CD14-positive monocyte (primary cell): ENCODE data around the gene PPP2R3C. TPM values are rescaled to one million over a fixed set of nuclear protein-coding genes. Genes with fewer than 3 reads are reported as not detected.

Experiments
- DNase-seq, 3 donors: peaks; one replicate each; pipeline ENCODE4 v3.0.0-alpha.2; 2011 to 2022
- H2AFZ ChIP-seq: 2 replicates; pipeline ENCODE4 v1.6.0; 2012; ENCODE audit warnings: mild to moderate bottlenecking, low read depth, low read length, inconsistent platforms; ENCODE audit not compliant: insufficient read depth, poor library complexity, severe bottlenecking
- H3K27ac ChIP-seq, 2 donors: 1 replicate in 1 of 2; 2 replicates in 1 of 2; pipeline ENCODE4 v1.5.1; 2012 to 2013; ENCODE audit warnings: low read length in 2 of 2, control low read depth in 1 of 2, inconsistent platforms in 1 of 2, low read depth in 1 of 2, mild to moderate bottlenecking in 1 of 2
- H3K27me3 ChIP-seq, 2 donors: one replicate each; pipeline versions ENCODE4 v1.6.0 to v1.6.1; 2011 to 2013; ENCODE audit warnings: low read length in 2 of 2; ENCODE audit not compliant: control insufficient read depth in 2 of 2, insufficient read depth in 2 of 2
- H3K36me3 ChIP-seq, 2 donors: replicated peaks in 1 of 2; 1 replicate in 1 of 2; 2 replicates in 1 of 2; pipeline versions ENCODE4 v1.5.1 to v1.6.1; 2012 to 2013; ENCODE audit warnings: low read length in 2 of 2, control low read depth in 1 of 2, inconsistent platforms in 1 of 2, mild to moderate bottlenecking in 1 of 2; ENCODE audit not compliant: insufficient read depth in 2 of 2, control insufficient read depth in 1 of 2
- H3K4me1 ChIP-seq, 2 donors: 1 replicate in 1 of 2; 2 replicates in 1 of 2; pipeline versions ENCODE4 v1.5.1 to v1.6.1; 2012 to 2013; ENCODE audit warnings: low read length in 2 of 2, control low read depth in 1 of 2, inconsistent platforms in 1 of 2, mild to moderate bottlenecking in 1 of 2, moderate library complexity in 1 of 2; ENCODE audit not compliant: insufficient read depth in 2 of 2, control insufficient read depth in 1 of 2
- H3K4me2 ChIP-seq: replicated peaks from 2 replicates; pipeline ENCODE3; 2012; ENCODE audit warnings: low read length, moderate library complexity, mild to moderate bottlenecking; ENCODE audit not compliant: poor library complexity, severe bottlenecking; ENCODE audit errors: extremely low read depth
- H3K4me3 ChIP-seq, 3 experiments: fragments of 200-600 bp in 1 of 3; sonication (generic) in 1 of 3; replicated peaks in 1 of 3; 1 replicate in 2 of 3; 2 replicates in 1 of 3; pipeline ENCODE4 v1.5.1; 2011 to 2013; ENCODE audit warnings: low read length in 3 of 3, mild to moderate bottlenecking in 3 of 3, control low read depth in 2 of 3, low read depth in 2 of 3, inconsistent platforms in 1 of 3, moderate library complexity in 1 of 3
- H3K79me2 ChIP-seq: 2 replicates; pipeline ENCODE4 v1.6.0; 2012; ENCODE audit warnings: mild to moderate bottlenecking, control low read depth, inconsistent platforms, low read length, moderate library complexity; ENCODE audit not compliant: insufficient read depth
- H3K9ac ChIP-seq: 2 replicates; pipeline ENCODE4 v1.6.0; 2017; ENCODE audit warnings: low read length, mild to moderate bottlenecking; ENCODE audit not compliant: insufficient read depth, poor library complexity, severe bottlenecking
- H3K9me3 ChIP-seq, 2 donors: replicated peaks in 1 of 2; 1 replicate in 1 of 2; 2 replicates in 1 of 2; pipeline versions ENCODE4 v1.5.1 to v1.6.1; 2012 to 2013; ENCODE audit warnings: low read length in 2 of 2, control low read depth in 1 of 2; ENCODE audit not compliant: control insufficient read depth in 1 of 2, insufficient read depth in 1 of 2
- H4K20me1 ChIP-seq: 2 replicates; pipeline ENCODE4 v1.6.0; 2012; ENCODE audit warnings: mild to moderate bottlenecking, low read length, control low read depth, moderate library complexity; ENCODE audit not compliant: insufficient read depth
- H3K27ac Mint-ChIP-seq, 7 donors: one replicate each; pipeline ENCODE4 v1.8.0; 2020; ENCODE audit warnings: mild to moderate bottlenecking in 7 of 7, mixed read lengths in 7 of 7, moderate library complexity in 6 of 7, inconsistent platforms in 2 of 7
- H3K27me3 Mint-ChIP-seq, 3 donors: one replicate each; pipeline ENCODE4 v1.8.0; 2021 to 2022; ENCODE audit warnings: low read depth in 3 of 3, mild to moderate bottlenecking in 3 of 3, mixed read lengths in 3 of 3, moderate library complexity in 3 of 3, inconsistent platforms in 1 of 3
- H3K36me3 Mint-ChIP-seq, 2 donors: one replicate each; pipeline ENCODE4 v1.8.0; 2020; ENCODE audit warnings: mixed read lengths in 2 of 2, inconsistent platforms in 1 of 2, mild to moderate bottlenecking in 1 of 2
- H3K4me1 Mint-ChIP-seq: one replicate; pipeline ENCODE4 v1.8.0; 2020; ENCODE audit warnings: mild to moderate bottlenecking, mixed read lengths
- H3K4me3 Mint-ChIP-seq, 2 donors: one replicate each; pipeline ENCODE4 v1.8.0; 2020; ENCODE audit warnings: mild to moderate bottlenecking in 2 of 2, mixed read lengths in 2 of 2, moderate library complexity in 1 of 2
- H3K9me3 Mint-ChIP-seq, 7 donors: one replicate each; pipeline ENCODE4 v1.8.0; 2020 to 2022; ENCODE audit warnings: mixed read lengths in 7 of 7, mild to moderate bottlenecking in 6 of 7, moderate library complexity in 6 of 7, inconsistent platforms in 2 of 7
- CTCF ChIP-seq: fragments of 200-600 bp; IDR thresholded peaks from one replicate; pipeline ENCODE4 v1.8.0; 2022; ENCODE audit warnings: antibody characterized with exemption, mild to moderate bottlenecking
- WGBS: methylation state at CpG from one replicate; pipeline ENCODE4 v1.1.5; 2013; ENCODE audit warnings: missing lambda C conversion rate; ENCODE audit not compliant: insufficient coverage; 5-methylcytosine and 5-hydroxymethylcytosine counted together
- intact Hi-C, 2 donors: fragments of 100-400 bp; cut with micrococcal nuclease; formaldehyde crosslinking; loops; one replicate each; pipeline versions ENCODE4 v1.15.0 to v1.15.1; 2023
- polyA plus RNA-seq, 3 donors: library from polyadenylated mRNA; depleted of rRNA in 1 of 3; unstranded in 2 of 3; stranded (reverse) in 1 of 3; fragments of 300-500 nt in 2 of 3; fragments of >200 nt in 1 of 3; fragmentation: Illumina TruSeq in 2 of 3; gene quantifications; 1 replicate in 2 of 3; 2 replicates in 1 of 3; pipeline ENCODE4 v1.2.3, GENCODE V29; 2012 to 2021

Gene PPP2R3C
- polyA plus RNA-seq, 3 donors: 21.4 to 131 (median 122) TPM

GRCh38 chr14:35046048-35046750 lies 75.6 kb downstream of the PPP2R3C start, which contains the start of gene FAM177A1:
Gene FAM177A1, plus strand, starts transcription at chr14:35046272. Its CDS starts 192 bp downstream, at chr14:35046464.
- H3K4me2 ChIP-seq: peak within 1 kb of the TSS; percentile 95
- peak within 1 kb of the TSS; percentile 92 for H2AFZ ChIP-seq
- Mint-ChIP-seq H3K36me3 (peaks cover 6 to 7% of the 10 kb centered on the region in 2 donors), H3K4me1 (peaks cover 26% of the 10 kb centered on the region), H3K4me3 (peak within 1 kb of the TSS; percentile 96 to 98), H3K27ac (peak within 1 kb of the TSS; percentile 98 to 100 (median 99)), H3K27me3 (peaks cover 0 to 3% (median 0%) of the 10 kb centered on the region in 3 donors), H3K9me3 (no peaks in the 10 kb centered on the region)
- H3K4me1 ChIP-seq: peaks cover 15 to 24% of the 10 kb centered on the region in 2 donors
- H3K4me3 ChIP-seq: peak within 1 kb of the TSS; percentile 72 to 94 (median 86)
- no peaks in the 10 kb centered on the region for H3K9me3 ChIP-seq
- H3K36me3 ChIP-seq: no peaks in the 10 kb centered on the region
- TF ChIP-seq CTCF: no peak
- intact Hi-C loops: loop anchor here (2.0 to 10.0 kb wide), 7 partner anchors 61 to 259 kb away; partner anchors contain the start of genes PPP2R3C (in 2 of the 2), SRP54 (in 2 of the 2) and PRORP (in 1 of the 2)
- DNase-seq: peak; percentile 98 to 99 (median 98)
- H3K27ac ChIP-seq: peak within 1 kb of the TSS; percentile 89 to 95
- H4K20me1 ChIP-seq: no peaks in the 10 kb centered on the region
- H3K27me3 ChIP-seq: no peaks in the 10 kb centered on the region
- H3K79me2 ChIP-seq: peaks cover 10% of the 10 kb centered on the region
- peak within 1 kb of the TSS; percentile 94 for H3K9ac ChIP-seq
- WGBS: under 1% methylated on average over 77 of the region's 77 CpGs

GRCh38 chr14:35045798-35046047 lies 76.1 kb downstream of the PPP2R3C start:
- Histone ChIP-seq H3K4me3 (peak overlapping the region; percentile 59 to 94 (median 86)), H4K20me1 (no peaks in the 10 kb centered on the region), H3K36me3 (no peaks in the 10 kb centered on the region), H3K79me2 (peaks cover 10% of the 10 kb centered on the region), H3K4me2 (peak overlapping the region; percentile 95), H3K9ac (peak overlapping the region; percentile 94), H3K27me3 (no peaks in the 10 kb centered on the region), H2AFZ (peak overlapping the region; percentile 62), H3K4me1 (peaks cover 14 to 24% of the 10 kb centered on the region in 2 donors), H3K9me3 (no peaks in the 10 kb centered on the region), H3K27ac (peak overlapping the region; percentile 80 to 94)
- H3K4me3 Mint-ChIP-seq: peak overlapping the region; percentile 96 to 98
- WGBS: 0% methylated on average over 4 of the region's 6 CpGs
- no peak for TF ChIP-seq CTCF
- H3K27ac Mint-ChIP-seq: peak overlapping the region; percentile 98 to 100 (median 99)
- peaks cover 25% of the 10 kb centered on the region for H3K4me1 Mint-ChIP-seq
- H3K27me3 Mint-ChIP-seq: peaks cover 0 to 1% (median 0%) of the 10 kb centered on the region in 3 donors
- H3K36me3 Mint-ChIP-seq: peaks cover 4 to 7% of the 10 kb centered on the region in 2 donors
- intact Hi-C loops: loop anchor here (2.0 to 10.0 kb wide), 7 partner anchors 61 to 259 kb away; partner anchors contain the start of genes PPP2R3C (in 2 of the 2), SRP54 (in 2 of the 2) and PRORP (in 1 of the 2)
- DNase-seq: peak in 1 of 3 donors; percentile 31
- H3K9me3 Mint-ChIP-seq: no peaks in the 10 kb centered on the region
